Astrocyte (in vitro differentiated cells and primary cell): ENCODE data around the gene KCTD19. TPM values are rescaled to one million over a fixed set of nuclear protein-coding genes. Genes with fewer than 3 reads are reported as not detected.

ENCODE experiments used
- DNase-seq: peaks from one replicate; pipeline ENCODE4 v3.0.0-alpha.2; 2010; ENCODE audit warnings: low read depth
- FAIRE-seq: peaks from 2 replicates; lab custom pipeline; 2011; peaks lifted over from hg19 to GRCh38; lab: Jason Lieb, UNC
- H2AFZ ChIP-seq: 2 replicates; pipeline ENCODE4 v1.6.0; 2012; ENCODE audit warnings: low read depth, low read length, inconsistent platforms
- H3K27ac ChIP-seq: 2 replicates; pipeline ENCODE4 v1.5.1; 2011; ENCODE audit warnings: low read depth, low read length, inconsistent platforms
- H3K27me3 ChIP-seq: 2 replicates; pipeline ENCODE4 v1.6.0; 2011; ENCODE audit warnings: low read length, inconsistent platforms; ENCODE audit not compliant: insufficient read depth
- H3K36me3 ChIP-seq: 2 replicates; pipeline ENCODE4 v1.5.1; 2011; ENCODE audit warnings: low read length, inconsistent platforms; ENCODE audit not compliant: insufficient read depth
- H3K4me1 ChIP-seq: 2 replicates; pipeline ENCODE4 v1.5.1; 2011; ENCODE audit warnings: low read length, inconsistent platforms; ENCODE audit not compliant: insufficient read depth
- H3K4me2 ChIP-seq: 2 replicates; pipeline ENCODE4 v1.6.0; 2012; ENCODE audit warnings: low read length, inconsistent platforms
- H3K4me3 ChIP-seq: 2 replicates; pipeline ENCODE4 v1.5.1; 2011; ENCODE audit warnings: low read depth, mild to moderate bottlenecking, low read length, inconsistent platforms; ENCODE audit not compliant: insufficient read depth
- H3K79me2 ChIP-seq: 2 replicates; pipeline ENCODE4 v1.6.0; 2012; ENCODE audit warnings: mild to moderate bottlenecking, low read length, inconsistent platforms; ENCODE audit not compliant: insufficient read depth
- H3K9ac ChIP-seq: 2 replicates; pipeline ENCODE4 v1.6.0; 2012; ENCODE audit warnings: mild to moderate bottlenecking, low read length, inconsistent platforms
- H3K9me3 ChIP-seq: 2 replicates; pipeline ENCODE4 v1.5.1; 2012; ENCODE audit warnings: low read depth, mild to moderate bottlenecking, low read length, inconsistent platforms; ENCODE audit not compliant: insufficient read depth
- H4K20me1 ChIP-seq: 2 replicates; pipeline ENCODE4 v1.6.0; 2012; ENCODE audit warnings: low read length, inconsistent platforms; ENCODE audit not compliant: insufficient read depth
- H3K27ac Mint-ChIP-seq: one replicate; pipeline ENCODE4 v1.8.0; 2021; ENCODE audit warnings: mild to moderate bottlenecking, mixed read lengths; ENCODE audit not compliant: unreplicated experiment
- H3K27me3 Mint-ChIP-seq: one replicate; pipeline ENCODE4 v1.8.0; 2021; ENCODE audit warnings: low read depth, mixed read lengths; ENCODE audit not compliant: unreplicated experiment
- H3K36me3 Mint-ChIP-seq: one replicate; pipeline ENCODE4 v1.8.0; 2021; ENCODE audit warnings: low read depth, mixed read lengths; ENCODE audit not compliant: unreplicated experiment
- H3K4me1 Mint-ChIP-seq: one replicate; pipeline ENCODE4 v1.8.0; 2021; ENCODE audit warnings: low read depth, mixed read lengths; ENCODE audit not compliant: unreplicated experiment
- H3K4me3 Mint-ChIP-seq: one replicate; pipeline ENCODE4 v1.8.0; 2021; ENCODE audit warnings: mild to moderate bottlenecking, moderate library complexity, mixed read lengths; ENCODE audit not compliant: unreplicated experiment
- H3K9me3 Mint-ChIP-seq: one replicate; pipeline ENCODE4 v1.8.0; 2021; ENCODE audit warnings: mild to moderate bottlenecking, mixed read lengths; ENCODE audit not compliant: unreplicated experiment
- CTCF ChIP-seq: IDR thresholded peaks from 2 replicates; pipeline ENCODE4 v1.5.1; 2011; ENCODE audit warnings: low read depth, mild to moderate bottlenecking, inconsistent platforms, low read length, moderate library complexity; ENCODE audit not compliant: insufficient read depth
- EZH2 ChIP-seq: IDR thresholded peaks from 2 replicates; pipeline ENCODE4 v1.6.1; 2012; ENCODE audit warnings: mild to moderate bottlenecking, low read length, inconsistent platforms; ENCODE audit not compliant: insufficient read depth
- total RNA-seq: library from RNA; stranded (reverse); gene quantifications from 2 replicates; pipeline ENCODE4 v1.2.1, GENCODE V29; 2021

KCTD19 gene
- total RNA-seq, 1 donor from 2014 or later: not detected

- H3K4me1 ChIP-seq: no peaks in the 10 kb centered on the region
- H3K9ac ChIP-seq: no peak overlapping the region
- FAIRE-seq (no peak), DNase-seq (no peak)
- no peak for TF ChIP-seq CTCF
- TF ChIP-seq EZH2: no peak
- H2AFZ ChIP-seq: no peak overlapping the region
- Mint-ChIP-seq H3K9me3 (no peaks in the 10 kb centered on the region), H3K4me3 (no peak overlapping the region), H3K36me3 (no peaks in the 10 kb centered on the region), H3K4me1 (no peaks in the 10 kb centered on the region), H3K27me3 (peaks cover 10% of the 10 kb centered on the region), H3K27ac (no peak overlapping the region)
- H3K27me3 ChIP-seq: no peaks in the 10 kb centered on the region
- H4K20me1 ChIP-seq: no peaks in the 10 kb centered on the region
- H3K4me2 ChIP-seq: no peak overlapping the region
- H3K9me3 ChIP-seq: no peaks in the 10 kb centered on the region
- H3K36me3 ChIP-seq: no peaks in the 10 kb centered on the region
- no peak overlapping the region for H3K27ac ChIP-seq
- no peak overlapping the region for H3K4me3 ChIP-seq
- H3K79me2 ChIP-seq: no peaks in the 10 kb centered on the region
Observed at GRCh38 chr16:67345401-67345800, 18.9 kb upstream of the KCTD19 start.

- Mint-ChIP-seq H3K36me3 (no peaks in the 10 kb centered on the region), H3K9me3 (no peaks in the 10 kb centered on the region), H3K4me3 (no peak overlapping the region), H3K27ac (no peak overlapping the region), H3K4me1 (no peaks in the 10 kb centered on the region), H3K27me3 (peaks cover 13% of the 10 kb centered on the region)
- H3K9ac ChIP-seq: no peak overlapping the region
- TF ChIP-seq CTCF (no peak), EZH2 (no peak)
- H3K36me3 ChIP-seq: no peaks in the 10 kb centered on the region
- DNase-seq (no peak), FAIRE-seq (no peak)
- no peak overlapping the region for H3K4me3 ChIP-seq
- H3K27me3 ChIP-seq: no peaks in the 10 kb centered on the region
- H3K4me2 ChIP-seq: no peak overlapping the region
- H4K20me1 ChIP-seq: no peaks in the 10 kb centered on the region
- H2AFZ ChIP-seq: no peak overlapping the region
- H3K27ac ChIP-seq: no peak overlapping the region
- no peaks in the 10 kb centered on the region for H3K79me2 ChIP-seq
- H3K9me3 ChIP-seq: no peaks in the 10 kb centered on the region
- no peaks in the 10 kb centered on the region for H3K4me1 ChIP-seq
Observed at GRCh38 chr16:67342616-67343015, 16.1 kb upstream of the KCTD19 start.

- H3K9ac ChIP-seq: no peak overlapping the region
- no peaks in the 10 kb centered on the region for H4K20me1 ChIP-seq
- no peaks in the 10 kb centered on the region for H3K4me1 ChIP-seq
- Mint-ChIP-seq H3K27ac (no peak overlapping the region), H3K4me3 (no peak overlapping the region), H3K4me1 (no peaks in the 10 kb centered on the region), H3K9me3 (no peaks in the 10 kb centered on the region), H3K27me3 (peaks cover 10% of the 10 kb centered on the region), H3K36me3 (no peaks in the 10 kb centered on the region)
- TF ChIP-seq CTCF (no peak), EZH2 (no peak)
- no peaks in the 10 kb centered on the region for H3K36me3 ChIP-seq
- no peak for FAIRE-seq
- no peak overlapping the region for H3K4me3 ChIP-seq
- no peak for DNase-seq
- H3K9me3 ChIP-seq: no peaks in the 10 kb centered on the region
- no peak overlapping the region for H2AFZ ChIP-seq
- no peaks in the 10 kb centered on the region for H3K79me2 ChIP-seq
- H3K27me3 ChIP-seq: no peaks in the 10 kb centered on the region
- H3K4me2 ChIP-seq: no peak overlapping the region
- H3K27ac ChIP-seq: no peak overlapping the region
Observed at GRCh38 chr16:67341250-67341649, 14.7 kb upstream of the KCTD19 start.
